Suprapubic skin (tissue), 4 donors: ENCODE measurements around the gene LHPP. TPM values are rescaled to one million over a fixed set of nuclear protein-coding genes. Genes with fewer than 3 reads are reported as not detected.

ENCODE experiments used
- DNase-seq, 2 donors: peaks; one replicate each; pipeline ENCODE4 v3.0.0-alpha.2; 2019; ENCODE audit warnings: low spot score in 2 of 2
- H3K27ac ChIP-seq: fragments of 200-600 bp; sonication (generic); one replicate; pipeline ENCODE4 v1.5.1; 2019
- H3K27me3 ChIP-seq: fragments of 200-600 bp; sonication (generic); one replicate; pipeline ENCODE4 v1.5.1; 2019
- H3K36me3 ChIP-seq: fragments of 200-600 bp; sonication (generic); one replicate; pipeline ENCODE4 v1.5.1; 2019
- H3K4me1 ChIP-seq: fragments of 200-600 bp; sonication (generic); one replicate; pipeline ENCODE4 v1.5.1; 2019
- H3K4me3 ChIP-seq: fragments of 200-600 bp; sonication (generic); one replicate; pipeline ENCODE4 v1.5.1; 2019; ENCODE audit warnings: mild to moderate bottlenecking
- H3K9me3 ChIP-seq: fragments of 200-600 bp; sonication (generic); one replicate; pipeline ENCODE4 v1.5.1; 2019
- CTCF ChIP-seq, 2 donors: fragments of 200-600 bp in 1 of 2; fragments of 450-650 bp in 1 of 2; sonication (generic) in 1 of 2; IDR thresholded peaks; one replicate each; pipeline ENCODE4 v1.5.1; 2016 to 2019; ENCODE audit warnings: antibody characterized with exemption in 2 of 2, mild to moderate bottlenecking in 1 of 2, moderate library complexity in 1 of 2
- EP300 ChIP-seq: sonication (generic); formaldehyde crosslinking; IDR thresholded peaks from one replicate; pipeline ENCODE4 v1.6.1; 2017; ENCODE audit warnings: antibody characterized with exemption
- POLR2A ChIP-seq, 2 donors: fragments of 450-650 bp; IDR thresholded peaks; one replicate each; pipeline ENCODE4 v1.6.1; 2017; ENCODE audit warnings: antibody characterized with exemption in 2 of 2, mild to moderate bottlenecking in 2 of 2, moderate library complexity in 2 of 2
- POLR2AphosphoS5 ChIP-seq, 3 donors: sonication (generic); formaldehyde crosslinking; IDR thresholded peaks; one replicate each; pipeline ENCODE4 v1.6.1; 2017; ENCODE audit warnings: antibody characterized with exemption in 3 of 3
- WGBS: methylation state at CpG from one replicate; pipeline ENCODE4 v1.1.5; 2018; 5-methylcytosine and 5-hydroxymethylcytosine counted together
- total RNA-seq, 4 donors: library from RNA; depleted of rRNA; stranded (reverse); fragments of >200 nt; gene quantifications; one replicate each; pipeline ENCODE4 v1.1.0, GENCODE V29; 2016

Gene LHPP
- total RNA-seq, 4 donors from 2014 or later: 14.4 to 22.6 (median 15.3) TPM

- Histone ChIP-seq H3K9me3 (no peaks in the 10 kb centered on the region), H3K4me3 (no peak overlapping the region), H3K36me3 (no peaks in the 10 kb centered on the region), H3K27me3 (no peaks in the 10 kb centered on the region), H3K4me1 (no peaks in the 10 kb centered on the region), H3K27ac (no peak overlapping the region)
- 100% methylated on average over 5 of the region's 12 CpGs for WGBS
- DNase-seq: no peak
- TF ChIP-seq POLR2A (IDR thresholded peaks at IDR 0.05) (no peak), POLR2AphosphoS5 (IDR thresholded peaks at IDR 0.05) (no peak)
These were observed 141.2 kb downstream of the LHPP start for GRCh38 chr10:124602646-124603365.

GRCh38 chr10:124603376-124604213 lies 142.0 kb downstream of the LHPP start:
- no peaks in the 10 kb centered on the region for H3K27me3 ChIP-seq
- no peaks in the 10 kb centered on the region for H3K4me1 ChIP-seq

GRCh38 chr10:124604214-124605000 lies 142.8 kb downstream of the LHPP start:
- no peaks in the 10 kb centered on the region for H3K27me3 ChIP-seq
- no peaks in the 10 kb centered on the region for H3K4me1 ChIP-seq
- TF ChIP-seq POLR2A (IDR thresholded peaks at IDR 0.05): no peak
- no peak for TF ChIP-seq POLR2AphosphoS5 (IDR thresholded peaks at IDR 0.05)
- no peak for TF ChIP-seq CTCF (IDR thresholded peaks at IDR 0.05)
- TF ChIP-seq EP300: no peak
- H3K4me3 ChIP-seq: no peak overlapping the region
- no peaks in the 10 kb centered on the region for H3K36me3 ChIP-seq
- H3K27ac ChIP-seq: no peak overlapping the region
- H3K9me3 ChIP-seq: no peaks in the 10 kb centered on the region
- no peak for DNase-seq
- 78% methylated on average over 12 of the region's 22 CpGs for WGBS

More at GRCh38 chr10:124603376-124604213, 142.0 kb downstream of the LHPP start:
- Histone ChIP-seq H3K36me3 (no peaks in the 10 kb centered on the region), H3K27ac (no peak overlapping the region), H3K9me3 (no peaks in the 10 kb centered on the region), H3K4me3 (no peak overlapping the region)
- DNase-seq: no peak
- TF ChIP-seq POLR2AphosphoS5 (IDR thresholded peaks at IDR 0.05) (no peak), POLR2A (IDR thresholded peaks at IDR 0.05) (no peak), CTCF (IDR thresholded peaks at IDR 0.05) (no peak), EP300 (no peak)
- WGBS: 79% methylated on average over 7 of the region's 18 CpGs

- TF ChIP-seq CTCF (IDR thresholded peaks at IDR 0.05): no peak
- TF ChIP-seq EP300: no peak
- Histone ChIP-seq H3K9me3 (no peaks in the 10 kb centered on the region), H3K4me3 (no peak overlapping the region), H3K36me3 (no peaks in the 10 kb centered on the region), H3K27me3 (no peaks in the 10 kb centered on the region), H3K27ac (no peak overlapping the region), H3K4me1 (no peaks in the 10 kb centered on the region)
- WGBS: 79% methylated on average over 8 of the region's 8 CpGs
- DNase-seq: no peak
These were observed 143.4 kb downstream of the LHPP start for GRCh38 chr10:124605001-124605370.

- Histone ChIP-seq H3K27ac (no peak overlapping the region), H3K27me3 (no peaks in the 10 kb centered on the region), H3K36me3 (no peaks in the 10 kb centered on the region), H3K9me3 (no peaks in the 10 kb centered on the region), H3K4me1 (no peaks in the 10 kb centered on the region), H3K4me3 (no peak overlapping the region)
- no peak for DNase-seq
- TF ChIP-seq EP300: no peak
- no peak for TF ChIP-seq POLR2AphosphoS5 (IDR thresholded peaks at IDR 0.05)
- no peak for TF ChIP-seq POLR2A (IDR thresholded peaks at IDR 0.05)
- no peak for TF ChIP-seq CTCF (IDR thresholded peaks at IDR 0.05)
- WGBS: 90% methylated on average over 5 of the region's 5 CpGs
These were observed 143.8 kb downstream of the LHPP start for GRCh38 chr10:124605481-124605855.
